ENCODE data around the gene MYO10. TPM values are rescaled to one million over a fixed set of nuclear protein-coding genes. Genes with fewer than 3 reads are reported as not detected.

The MYO10 gene
- total and polyA plus RNA-seq, 2 experiments from 2014 or later = 119 to 276 TPM

DNA sequence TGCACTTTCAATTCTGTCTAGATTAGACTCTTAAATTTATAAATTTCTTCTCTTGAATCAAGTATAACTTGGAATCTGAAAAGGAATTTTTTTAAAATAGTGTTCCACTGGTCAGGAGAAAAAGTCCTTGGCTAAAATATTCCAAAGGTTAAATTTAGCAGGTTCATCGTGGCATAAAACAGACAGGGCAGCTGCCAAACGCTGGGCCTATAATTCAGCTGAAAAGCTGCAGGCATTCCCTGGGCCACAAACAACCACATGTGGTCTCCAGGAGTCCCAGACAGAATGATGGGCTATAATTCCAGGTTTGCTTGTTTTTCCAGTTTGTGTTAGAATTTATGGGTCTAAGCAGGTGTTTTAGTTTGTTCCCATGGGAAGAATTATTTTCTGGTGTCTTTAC, 248.2 kb downstream of the MYO10 start:
- TF ChIP-seq NANOG (IDR thresholded peaks at IDR 0.05; ENCODE audit: borderline replicate concordance) (no peak), STAT1 (IDR thresholded peaks at IDR 0.05; ENCODE audit: unreplicated experiment) (no peak), JUNB (IDR thresholded peaks at IDR 0.05; ENCODE audit: unreplicated experiment) (no peak), EZH2 (IDR thresholded peaks at IDR 0.05; ENCODE audit: low read depth, unreplicated experiment) (no peak), ZNF462 (CRISPR knock-in tag; IDR thresholded peaks at IDR 0.05) (no peak), EZH2phosphoT487 (IDR thresholded peaks at IDR 0.05; ENCODE audit: unreplicated experiment) (peak; percentile 49), ZNF331 (CRISPR knock-in tag; IDR thresholded peaks at IDR 0.05; ENCODE audit: low read depth) (no peak)
- TF ChIP-seq, protein P1, sequence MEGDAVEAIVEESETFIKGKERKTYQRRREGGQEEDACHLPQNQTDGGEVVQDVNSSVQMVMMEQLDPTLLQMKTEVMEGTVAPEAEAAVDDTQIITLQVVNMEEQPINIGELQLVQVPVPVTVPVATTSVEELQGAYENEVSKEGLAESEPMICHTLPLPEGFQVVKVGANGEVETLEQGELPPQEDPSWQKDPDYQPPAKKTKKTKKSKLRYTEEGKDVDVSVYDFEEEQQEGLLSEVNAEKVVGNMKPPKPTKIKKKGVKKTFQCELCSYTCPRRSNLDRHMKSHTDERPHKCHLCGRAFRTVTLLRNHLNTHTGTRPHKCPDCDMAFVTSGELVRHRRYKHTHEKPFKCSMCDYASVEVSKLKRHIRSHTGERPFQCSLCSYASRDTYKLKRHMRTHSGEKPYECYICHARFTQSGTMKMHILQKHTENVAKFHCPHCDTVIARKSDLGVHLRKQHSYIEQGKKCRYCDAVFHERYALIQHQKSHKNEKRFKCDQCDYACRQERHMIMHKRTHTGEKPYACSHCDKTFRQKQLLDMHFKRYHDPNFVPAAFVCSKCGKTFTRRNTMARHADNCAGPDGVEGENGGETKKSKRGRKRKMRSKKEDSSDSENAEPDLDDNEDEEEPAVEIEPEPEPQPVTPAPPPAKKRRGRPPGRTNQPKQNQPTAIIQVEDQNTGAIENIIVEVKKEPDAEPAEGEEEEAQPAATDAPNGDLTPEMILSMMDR (conservative IDR thresholded peaks at IDR 0.05; ENCODE audit: low read depth in 2 of 2) = no peak
- Mint-ChIP-seq H3K4me1 (peaks cover 6% of the 10 kb centered on the region; the same call in 2 of the 3 replicates), H3K27me3 (ENCODE audit: insufficient read depth, low read depth, poor library complexity) (peaks cover 7% of the 10 kb centered on the region), H3K9me3 (no peaks in the 10 kb centered on the region), H3K36me3 (ENCODE audit: low read depth) (peaks cover 95% of the 10 kb centered on the region), H3K27ac (no peak overlapping the region), H3K4me3 (no peak overlapping the region)
- Histone ChIP-seq H3K4me1 (ENCODE audit: insufficient read depth) (no peaks in the 10 kb centered on the region; the same call in 1 of the 2 replicates), H3K27ac (ENCODE audit: low read depth) (no peak overlapping the region), H3K79me2 (replicated peaks; ENCODE audit: insufficient read depth) (peaks cover 59% of the 10 kb centered on the region), H3K9me2 (ENCODE audit: insufficient read depth) (no peaks in the 10 kb centered on the region), H3K36me3 (ENCODE audit: insufficient read depth) (peaks cover 77% of the 10 kb centered on the region), H4K20me1 (replicated peaks; ENCODE audit: insufficient read depth) (peaks cover 24% of the 10 kb centered on the region), H3F3A (replicated peaks; ENCODE audit: low read depth) (peaks cover 19% of the 10 kb centered on the region; the same call in 1 of the 2 replicates), H3K4me3 (no peak overlapping the region), H3K27me3 (ENCODE audit: insufficient read depth) (no peaks in the 10 kb centered on the region), H2AFZ (no peak overlapping the region), H3K4me2 (no peak overlapping the region)
- ATAC-seq (no peak), DNase-seq (ENCODE audit: low spot score) (no peak)

All from GM23338 (cell line).